K562 (cell line): ENCODE results near the gene CAPZB. TPM values are rescaled to one million over a fixed set of nuclear protein-coding genes. Genes with fewer than 3 reads are reported as not detected.

ENCODE experiments used
- ATAC-seq: fragments of 200-7000 bp; cut with Tn5 transposase; 3 replicates; pipeline ENCODE4 v1.9.1; 2020; ENCODE audit warnings: moderate library complexity
- BruUV-seq: library from RNA; stranded (reverse); fragments of 400-500 nt; replicated peaks from 2 replicates; lab custom pipeline; 2021; lab: Mats Ljungman, UMichigan
- CTCF ChIA-PET: fragments of 300-600 bp; formaldehyde crosslinking; extraction: SDS; loops from one replicate; lab custom pipeline; 2021; ENCODE audit warnings: low intra/inter-chr PET ratio; lab: Yijun Ruan, JAX
- POLR2A ChIA-PET: fragments of 300-600, 350-650 bp; sonication (Branson Sonifier 250); formaldehyde crosslinking; extraction: SDS; loops from one replicate; lab custom pipeline; 2021; ENCODE audit warnings: antibody characterized with exemption, inconsistent platforms; lab: Yijun Ruan, JAX
- DNase-seq, 4 experiments: peaks; one replicate each; pipeline versions ENCODE4 v3.0.0 to v3.0.0-alpha.2; 2011 to 2018; ENCODE audit warnings: low spot score in 3 of 4, mixed read lengths in 3 of 4; ENCODE audit errors: extremely low read depth in 1 of 4
- FAIRE-seq: peaks from 2 replicates; lab custom pipeline; 2011; peaks lifted over from hg19 to GRCh38; lab: Jason Lieb, UNC
- H2AFZ ChIP-seq: 2 replicates; pipeline ENCODE4 v1.6.0; 2011; ENCODE audit warnings: low read depth, low read length, control low read depth, inconsistent platforms
- H3K27ac ChIP-seq: fragments of 200-600 bp; 3 replicates; pipeline ENCODE4 v1.8.0; 2011; ENCODE audit warnings: low read depth, mild to moderate bottlenecking, control low read depth, inconsistent platforms, low read length, moderate library complexity, mixed read lengths; ENCODE audit errors: extremely low read depth
- H3K27me3 ChIP-seq, 2 experiments: fragments of 300-600 bp in 1 of 2; 2 replicates in 1 of 2; 3 replicates in 1 of 2; pipeline versions ENCODE4 v1.6.0 to v1.8.0; 2011; ENCODE audit warnings: inconsistent platforms in 2 of 2, low read length in 2 of 2, mild to moderate bottlenecking in 1 of 2, mixed read lengths in 1 of 2, moderate library complexity in 1 of 2; ENCODE audit not compliant: control insufficient read depth in 2 of 2, insufficient read depth in 2 of 2
- H3K36me3 ChIP-seq: fragments of 300-600 bp; 3 replicates; pipeline ENCODE4 v1.8.0; 2011; ENCODE audit warnings: mild to moderate bottlenecking, low read length, inconsistent platforms; ENCODE audit not compliant: control insufficient read depth, insufficient read depth
- H3K4me1 ChIP-seq, 2 experiments: fragments of 200-600 bp in 1 of 2; replicated peaks in 1 of 2; 2 replicates in 1 of 2; 3 replicates in 1 of 2; pipeline versions ENCODE4 v1.5.1 to v1.8.0; 2011; ENCODE audit warnings: inconsistent platforms in 2 of 2, low read length in 2 of 2, mild to moderate bottlenecking in 1 of 2, mixed read lengths in 1 of 2, moderate library complexity in 1 of 2; ENCODE audit not compliant: control insufficient read depth in 2 of 2, insufficient read depth in 2 of 2
- H3K4me2 ChIP-seq: 2 replicates; pipeline ENCODE4 v1.6.1; 2011; ENCODE audit warnings: low read length, control low read depth, inconsistent platforms, mixed read lengths; ENCODE audit not compliant: insufficient read depth
- H3K4me3 ChIP-seq: fragments of 200-600 bp; sonication (generic), shearing (Covaris generic); 2 replicates; pipeline ENCODE4 v1.5.1; 2016; ENCODE audit warnings: control low read depth, inconsistent platforms
- H3K79me2 ChIP-seq: fragments of 200-600 bp; 3 replicates; pipeline ENCODE4 v1.8.0; 2011; ENCODE audit warnings: low read length, inconsistent platforms; ENCODE audit not compliant: control insufficient read depth, insufficient read depth
- H3K9ac ChIP-seq, 2 experiments: 2 replicates each; pipeline versions ENCODE4 v1.6.0 to v1.6.1; 2011; ENCODE audit warnings: low read depth in 2 of 2, low read length in 2 of 2, control low read depth in 1 of 2, inconsistent platforms in 1 of 2, mild to moderate bottlenecking in 1 of 2, mixed read lengths in 1 of 2; ENCODE audit not compliant: insufficient read depth in 1 of 2
- H3K9me1 ChIP-seq: one replicate; pipeline ENCODE4 v1.6.0; 2011; ENCODE audit warnings: inconsistent platforms, mild to moderate bottlenecking, low read length, moderate library complexity; ENCODE audit not compliant: control insufficient read depth, insufficient read depth
- H3K9me3 ChIP-seq: replicated peaks from 2 replicates; pipeline ENCODE4 v1.5.1; 2011; ENCODE audit warnings: low read depth, low read length, inconsistent platforms; ENCODE audit not compliant: control insufficient read depth, insufficient read depth
- H4K20me1 ChIP-seq: replicated peaks from 2 replicates; pipeline ENCODE4 v1.6.1; 2011; ENCODE audit warnings: low read length, inconsistent platforms, mixed read lengths; ENCODE audit not compliant: control insufficient read depth, insufficient read depth
- ARID3B ChIP-seq: fragments of 250-450 bp; sonication (Bioruptor Pico); IDR thresholded peaks from 2 replicates; pipeline ENCODE4 v1.4.0; 2020; ENCODE audit warnings: borderline replicate concordance
- NFIC ChIP-seq: fragments of 450-650 bp; IDR thresholded peaks from 2 replicates; pipeline ENCODE4 v1.6.1; 2017; ENCODE audit warnings: mild to moderate bottlenecking, inconsistent platforms
- PML ChIP-seq: IDR thresholded peaks from 2 replicates; pipeline ENCODE4 v1.6.1; 2012; ENCODE audit warnings: low read length, inconsistent platforms
- THRAP3 ChIP-seq: fragments of 450-650 bp; IDR thresholded peaks from 2 replicates; pipeline ENCODE4 v1.6.1; 2016; ENCODE audit warnings: mild to moderate bottlenecking, inconsistent platforms, borderline replicate concordance
- ZNF224 ChIP-seq: sonication (generic); formaldehyde crosslinking; IDR thresholded peaks from 2 replicates; pipeline ENCODE4 v1.8.0; 2022; ENCODE audit warnings: mild to moderate bottlenecking, missing genetic modification reagents
- ZNF282 ChIP-seq: sonication (generic); formaldehyde crosslinking; IDR thresholded peaks from 2 replicates; pipeline ENCODE4 v1.8.1; 2023; ENCODE audit warnings: missing genetic modification reagents
- ZNF644 ChIP-seq: fragments of 200-800 bp; sonication (Bioruptor generic); IDR thresholded peaks from 2 replicates; pipeline ENCODE4 v1.6.1; 2016; ENCODE audit warnings: low read depth, missing genetic modification characterization, missing compliant biosample characterization
- WGBS: fragments of 100-300 bp; shearing (Covaris generic); methylation state at CpG from one replicate; pipeline ENCODE4 v1.1.6; 2016; ENCODE audit warnings: low coverage, mixed read lengths; ENCODE audit not compliant: insufficient coverage; ENCODE audit errors: missing lambda C conversion rate; 5-methylcytosine and 5-hydroxymethylcytosine counted together
- in situ Hi-C: fragments of 300-500 bp; cut with MboI; formaldehyde crosslinking; loops from 4 replicates; pipeline ENCODE4 v1.15.0; 2018; ENCODE audit warnings: inconsistent platforms, mixed read lengths
- intact Hi-C: fragments of 100-400 bp; cut with micrococcal nuclease; formaldehyde crosslinking; loops from 2 replicates; pipeline ENCODE4 v1.14.2; 2022
- polyA plus RNA-seq, 8 experiments: library from polyadenylated mRNA; depleted of rRNA in 4 of 8; stranded (reverse) in 5 of 8; unstranded in 3 of 8; fragments of >200 nt; fragmentation: Nextera tagmentation in 2 of 8; fragmentation: Illumina TruSeq in 1 of 8; extraction: Ambion mirVana in 2 of 8; extraction: Trizol in 1 of 8; gene quantifications; 2 replicates each; pipeline versions ENCODE4 v1.2.1 to v1.2.3, GENCODE V29; 2011 to 2014; ENCODE audit warnings: inconsistent platforms in 1 of 8, missing spikeins in 1 of 8
- total RNA-seq, 7 experiments: library from RNA; depleted of rRNA in 6 of 7; stranded (reverse); fragments of >200 nt in 6 of 7; fragmentation: Illumina TruSeq in 2 of 7; extraction: Trizol in 2 of 7; gene quantifications; 2 replicates each; pipeline versions ENCODE4 v1.2.1 to v1.2.3, GENCODE V29; 2011 to 2021; ENCODE audit warnings: low replicate concordance in 1 of 7

Gene CAPZB
- total and polyA plus RNA-seq, 9 of the 15 experiments (the other 6 are each of a cell fraction or from before 2014, with no cell fraction given), result 57.6 to 297 (median 125) TPM

GRCh38 chr1:19402031-19402813 lies 83.1 kb downstream of the CAPZB start:
- H3K27me3 ChIP-seq, result no peaks in the 10 kb centered on the region
- no peaks in the 10 kb centered on the region for H3K9me3 ChIP-seq
- no peaks in the 10 kb centered on the region for H3K36me3 ChIP-seq
- WGBS, result 87% methylated on average over 7 of the region's 7 CpGs
- CTCF ChIA-PET, result no interaction called here
- in situ Hi-C loops, result no loop called here
- no peak overlapping the region for H2AFZ ChIP-seq
- H3K4me2 ChIP-seq, result no peak overlapping the region
- no peak overlapping the region for H3K27ac ChIP-seq
- BruUV-seq, result no TSS peak
- no peak overlapping the region for H3K4me3 ChIP-seq
- DNase-seq, result no peak
- H3K4me1 ChIP-seq, result peaks cover 18 to 20% of the 10 kb centered on the region in 2 experiments
- H4K20me1 ChIP-seq, result peaks cover 47% of the 10 kb centered on the region
- intact Hi-C loops, result no loop called here
- TF ChIP-seq ZNF644 (tag), result no peak
- TF ChIP-seq THRAP3, result no peak
- no peak for TF ChIP-seq ZNF224 (CRISPR knock-in tag)
- TF ChIP-seq PML, result no peak
- TF ChIP-seq ZNF282 (CRISPR knock-in tag), result no peak
- TF ChIP-seq, all 486 proteins: peak for 0
- H3K9me1 ChIP-seq, result peaks cover 3% of the 10 kb centered on the region
- peaks cover 29% of the 10 kb centered on the region for H3K79me2 ChIP-seq
- FAIRE-seq, result no peak
- POLR2A ChIA-PET, result interaction anchor here (0.6 to 1.6 kb wide), 9 partner anchors 9 to 853 kb away, joined by 3 to 4 read pairs (median 3); a partner anchor contains a TSS
- ATAC-seq, result no peak
- H3K9ac ChIP-seq, result peak overlapping the region in 1 of 2 experiments; percentile 69; a peak in 1 of 4 replicates

- peaks cover 11 to 18% of the 10 kb centered on the region in 2 experiments for H3K4me1 ChIP-seq
- CTCF ChIA-PET, result no interaction called here
- H3K4me3 ChIP-seq, result no peak overlapping the region
- POLR2A ChIA-PET, result interaction anchor here (0.7 to 1.5 kb wide), 2 partner anchors 10 to 204 kb away, joined by 4 read pairs; no protein-coding TSS in a partner anchor
- H4K20me1 ChIP-seq, result peaks cover 40% of the 10 kb centered on the region
- FAIRE-seq (no peak), ATAC-seq (no peak), DNase-seq (no peak)
- WGBS, result 57% methylated on average over 3 of the region's 3 CpGs
- no peak overlapping the region for H3K27ac ChIP-seq
- H3K4me2 ChIP-seq, result no peak overlapping the region
- TF ChIP-seq ARID3B (no peak), NFIC (peak; percentile 35; the same call in 1 of the 2 replicates)
- intact Hi-C loops, result no loop called here
- H3K9ac ChIP-seq, result no peak overlapping the region
- peaks cover 3% of the 10 kb centered on the region for H3K9me1 ChIP-seq
- in situ Hi-C loops, result no loop called here
- no peaks in the 10 kb centered on the region for H3K27me3 ChIP-seq
- no peak overlapping the region for H2AFZ ChIP-seq
- H3K36me3 ChIP-seq, result no peaks in the 10 kb centered on the region
- no peaks in the 10 kb centered on the region for H3K9me3 ChIP-seq
- no TSS peak for BruUV-seq
- H3K79me2 ChIP-seq, result peaks cover 26% of the 10 kb centered on the region
These were observed 83.8 kb downstream of the CAPZB start for GRCh38 chr1:19401535-19401889.
